OCI-LY1 (cell line): Measurements from ENCODE around the gene PMEPA1.

Experiments
- H2AFZ ChIP-seq: fragments of 200-600 bp; sonication (generic), shearing (Covaris generic); 2 replicates; pipeline ENCODE4 v1.6.0; 2014; ENCODE audit warnings: antibody characterized with exemption, mild to moderate bottlenecking, low read length
- H3F3A ChIP-seq: fragments of 200-600 bp; sonication (generic), shearing (Covaris generic); 2 replicates; pipeline ENCODE4 v1.6.0; 2014; ENCODE audit warnings: mild to moderate bottlenecking, antibody characterized with exemption, low read length, moderate library complexity; ENCODE audit not compliant: insufficient read depth
- H3K27ac ChIP-seq: fragments of 200-600 bp; sonication (generic); 2 replicates; pipeline ENCODE4 v1.5.1; 2014; ENCODE audit warnings: low read length, mixed run types, mild to moderate bottlenecking, low read depth; ENCODE audit not compliant: poor library complexity, severe bottlenecking
- H3K27me3 ChIP-seq: fragments of 200-600 bp; sonication (generic); 2 replicates; pipeline ENCODE4 v1.6.0; 2014; ENCODE audit warnings: antibody characterized with exemption, mild to moderate bottlenecking, low read length, moderate library complexity; ENCODE audit not compliant: insufficient read depth
- H3K36me3 ChIP-seq: fragments of 200-600 bp; sonication (generic); 2 replicates; pipeline ENCODE4 v1.6.1; 2014; ENCODE audit warnings: mild to moderate bottlenecking, antibody characterized with exemption, low read length, moderate library complexity, mixed read lengths; ENCODE audit not compliant: insufficient read depth
- H3K4me1 ChIP-seq: fragments of 200-600 bp; sonication (generic); 2 replicates; pipeline ENCODE4 v1.5.1; 2014; ENCODE audit warnings: mild to moderate bottlenecking, low read length, moderate library complexity; ENCODE audit not compliant: insufficient read depth, severe bottlenecking
- H3K4me2 ChIP-seq: fragments of 200-600 bp; sonication (generic), shearing (Covaris generic); 2 replicates; pipeline ENCODE4 v1.6.1; 2014; ENCODE audit warnings: low read length
- H3K4me3 ChIP-seq: fragments of 200-600 bp; sonication (generic); 2 replicates; pipeline ENCODE4 v1.5.1; 2014; ENCODE audit warnings: low read length, low read depth, mild to moderate bottlenecking, mixed read lengths; ENCODE audit not compliant: poor library complexity, severe bottlenecking
- H3K79me2 ChIP-seq: fragments of 200-600 bp; shearing (Covaris generic); 2 replicates; pipeline ENCODE4 v1.6.1; 2016; ENCODE audit warnings: mixed run types, low read length, mixed read lengths; ENCODE audit not compliant: insufficient read depth
- H3K9ac ChIP-seq: fragments of 200-600 bp; sonication (generic), shearing (Covaris generic); 2 replicates; pipeline ENCODE4 v1.6.1; 2014; ENCODE audit warnings: mild to moderate bottlenecking, low read length, mixed read lengths
- H3K9me2 ChIP-seq: fragments of 200-600 bp; sonication (generic), shearing (Covaris generic); 2 replicates; pipeline ENCODE4 v1.6.1; 2014; ENCODE audit warnings: low read depth, mild to moderate bottlenecking, low read length, mixed read lengths
- H3K9me3 ChIP-seq: fragments of 200-600 bp; shearing (Covaris generic); 2 replicates; pipeline ENCODE4 v1.6.1; 2014; ENCODE audit warnings: low read length, mixed read lengths
- H4K20me1 ChIP-seq: fragments of 200-600 bp; sonication (generic), shearing (Covaris generic); 2 replicates; pipeline ENCODE4 v1.6.0; 2016; ENCODE audit warnings: mild to moderate bottlenecking, low read length; ENCODE audit not compliant: insufficient read depth
- EZH2 ChIP-seq: fragments of 200-600 bp; sonication (generic), shearing (Covaris generic); IDR thresholded peaks from 2 replicates; pipeline ENCODE4 v1.8.0; 2017; ENCODE audit warnings: borderline replicate concordance, mixed run types, mild to moderate bottlenecking, antibody characterized with exemption, low read length, moderate library complexity, mixed read lengths
- TF ChIP-seq, protein P1 (sequence below): fragments of 200-600 bp; sonication (generic), shearing (Covaris generic); IDR thresholded peaks from 2 replicates; pipeline ENCODE4 v1.5.1; 2017; ENCODE audit warnings: mild to moderate bottlenecking, antibody characterized with exemption, low read length, moderate library complexity, mixed read lengths

The PMEPA1 gene

DNA sequence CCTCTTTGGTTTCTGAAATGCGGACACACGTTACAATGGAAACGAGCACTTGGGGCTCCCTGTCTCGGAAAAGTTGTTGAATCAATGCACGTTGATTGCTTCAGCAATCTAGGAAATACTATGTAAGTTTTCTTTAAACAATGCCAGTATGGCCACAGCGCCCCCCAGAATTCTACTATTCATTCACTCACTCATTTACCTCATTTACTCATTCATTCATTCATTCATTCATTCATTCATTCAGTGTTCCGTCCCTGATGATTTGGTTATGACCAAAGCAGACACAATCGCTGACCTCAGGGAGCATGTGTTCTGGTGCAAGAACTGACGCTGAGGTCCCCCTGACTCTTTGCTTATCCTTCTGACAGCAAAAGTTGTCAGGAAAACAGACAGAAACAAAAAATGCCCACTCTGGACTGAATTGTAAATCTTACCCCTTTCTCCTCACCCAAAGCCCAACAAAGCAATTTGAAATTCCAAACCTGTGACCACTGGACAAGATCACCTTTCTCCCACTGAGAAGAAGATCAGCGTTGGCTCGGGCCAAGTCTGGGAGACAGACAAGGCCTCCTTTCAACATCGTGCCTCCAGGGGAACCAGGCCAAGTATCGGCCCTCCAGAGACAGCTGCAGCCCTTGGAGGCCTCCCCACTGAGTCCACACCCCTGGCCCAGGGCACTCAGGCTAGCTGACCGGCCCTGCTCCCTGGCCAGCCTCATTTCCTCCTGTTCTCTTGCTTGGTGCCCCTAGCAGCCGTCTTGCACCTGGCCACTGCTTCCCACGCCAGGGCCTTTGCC is 15.0 kb upstream of the PMEPA1 start:
- Histone ChIP-seq H2AFZ (no peak overlapping the region), H3K9me3 (no peaks in the 10 kb centered on the region), H3K4me3 (no peak overlapping the region), H3K4me2 (no peak overlapping the region), H3K27me3 (no peaks in the 10 kb centered on the region), H3K9ac (no peak overlapping the region), H4K20me1 (no peaks in the 10 kb centered on the region), H3K27ac (no peak overlapping the region), H3K4me1 (no peaks in the 10 kb centered on the region), H3K9me2 (no peaks in the 10 kb centered on the region), H3K79me2 (no peaks in the 10 kb centered on the region), H3K36me3 (no peaks in the 10 kb centered on the region), H3F3A (no peaks in the 10 kb centered on the region)
- TF ChIP-seq, protein P1, sequence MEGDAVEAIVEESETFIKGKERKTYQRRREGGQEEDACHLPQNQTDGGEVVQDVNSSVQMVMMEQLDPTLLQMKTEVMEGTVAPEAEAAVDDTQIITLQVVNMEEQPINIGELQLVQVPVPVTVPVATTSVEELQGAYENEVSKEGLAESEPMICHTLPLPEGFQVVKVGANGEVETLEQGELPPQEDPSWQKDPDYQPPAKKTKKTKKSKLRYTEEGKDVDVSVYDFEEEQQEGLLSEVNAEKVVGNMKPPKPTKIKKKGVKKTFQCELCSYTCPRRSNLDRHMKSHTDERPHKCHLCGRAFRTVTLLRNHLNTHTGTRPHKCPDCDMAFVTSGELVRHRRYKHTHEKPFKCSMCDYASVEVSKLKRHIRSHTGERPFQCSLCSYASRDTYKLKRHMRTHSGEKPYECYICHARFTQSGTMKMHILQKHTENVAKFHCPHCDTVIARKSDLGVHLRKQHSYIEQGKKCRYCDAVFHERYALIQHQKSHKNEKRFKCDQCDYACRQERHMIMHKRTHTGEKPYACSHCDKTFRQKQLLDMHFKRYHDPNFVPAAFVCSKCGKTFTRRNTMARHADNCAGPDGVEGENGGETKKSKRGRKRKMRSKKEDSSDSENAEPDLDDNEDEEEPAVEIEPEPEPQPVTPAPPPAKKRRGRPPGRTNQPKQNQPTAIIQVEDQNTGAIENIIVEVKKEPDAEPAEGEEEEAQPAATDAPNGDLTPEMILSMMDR: no peak
- TF ChIP-seq EZH2: no peak

DNA sequence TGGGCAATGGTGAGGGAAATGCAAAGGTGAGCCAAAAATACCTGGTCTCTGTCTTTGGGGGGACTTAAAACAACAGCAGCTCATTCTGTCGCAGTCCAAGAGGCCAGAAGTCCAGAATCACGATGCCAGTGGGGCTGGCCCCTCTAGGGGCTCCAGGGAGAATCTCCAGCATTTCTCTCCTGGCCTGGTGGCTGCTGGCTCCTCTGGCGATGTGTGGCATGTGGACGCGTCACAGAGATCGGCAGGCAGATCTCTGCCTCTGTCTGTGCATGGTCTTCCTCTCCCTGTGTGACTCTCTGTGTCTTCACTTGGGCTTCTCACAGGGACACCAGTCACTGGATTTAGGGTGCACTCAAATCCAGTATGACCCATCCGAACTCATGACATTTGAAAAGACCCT is 14.0 kb upstream of the PMEPA1 start:
- Histone ChIP-seq H3K36me3 (no peaks in the 10 kb centered on the region), H3K27ac (no peak overlapping the region), H3K9me3 (no peaks in the 10 kb centered on the region), H3K4me2 (no peak overlapping the region), H3K9me2 (no peaks in the 10 kb centered on the region), H3K9ac (no peak overlapping the region), H2AFZ (no peak overlapping the region), H3K4me3 (no peak overlapping the region), H3K79me2 (no peaks in the 10 kb centered on the region), H4K20me1 (no peaks in the 10 kb centered on the region), H3K4me1 (no peaks in the 10 kb centered on the region), H3F3A (no peaks in the 10 kb centered on the region), H3K27me3 (no peaks in the 10 kb centered on the region)
- TF ChIP-seq EZH2: no peak
- TF ChIP-seq, protein P1: no peak

DNA sequence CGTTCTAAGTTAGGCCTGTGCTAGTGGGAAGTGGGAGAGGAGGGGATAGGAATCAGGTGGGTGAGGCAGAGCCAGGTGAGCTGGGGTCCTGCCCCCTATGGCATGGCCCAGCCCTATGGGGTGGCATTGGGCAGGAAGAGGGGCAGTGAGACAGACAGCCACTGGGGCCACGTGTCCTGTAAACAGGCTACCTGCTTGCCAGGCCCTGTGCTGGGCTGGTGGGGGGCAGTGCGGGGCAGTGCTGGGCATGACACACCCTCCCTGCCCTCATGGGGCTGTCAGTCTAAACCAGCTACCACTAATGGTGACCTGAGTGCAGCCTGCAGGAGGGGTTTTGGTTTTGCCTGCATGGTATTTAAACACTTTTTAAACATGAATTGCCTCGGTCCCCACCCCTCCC is 10.1 kb upstream of the PMEPA1 start:
- Histone ChIP-seq H3K36me3 (no peaks in the 10 kb centered on the region), H3K9ac (no peak overlapping the region), H3F3A (no peaks in the 10 kb centered on the region), H3K4me3 (no peak overlapping the region), H2AFZ (no peak overlapping the region), H3K9me3 (no peaks in the 10 kb centered on the region), H4K20me1 (no peaks in the 10 kb centered on the region), H3K27ac (no peak overlapping the region), H3K79me2 (no peaks in the 10 kb centered on the region), H3K4me2 (no peak overlapping the region), H3K9me2 (no peaks in the 10 kb centered on the region), H3K4me1 (no peaks in the 10 kb centered on the region), H3K27me3 (no peaks in the 10 kb centered on the region)
- TF ChIP-seq, protein P1: no peak
- no peak for TF ChIP-seq EZH2
